Measurements from ENCODE around the gene RIMKLA. TPM values are rescaled to one million over a fixed set of nuclear protein-coding genes. Genes with fewer than 3 reads are reported as not detected.
A peak's percentile ranks its signal among the peaks of the same experiment; 100 is the strongest.

The RIMKLA gene
- total and polyA plus RNA-seq, 2 experiments from 2014 or later, result 4.1 to 6.6 TPM

GRCh38 chr1:42340901-42341300 is 39.7 kb upstream of the RIMKLA start:
- peak overlapping the region; percentile 34; the same call in 1 of the 2 replicates for H3K4me2 ChIP-seq
- H3K4me1 Mint-ChIP-seq, result peaks cover 29% of the 10 kb centered on the region

GRCh38 chr1:42343049-42343448 is 37.5 kb upstream of the RIMKLA start:
- peaks cover 25% of the 10 kb centered on the region for H3K4me1 ChIP-seq (ENCODE audit: insufficient read depth)
- no peaks in the 10 kb centered on the region for H3K36me3 ChIP-seq (ENCODE audit: insufficient read depth)
- Mint-ChIP-seq H3K4me1 (peaks cover 20% of the 10 kb centered on the region), H3K27ac (no peak overlapping the region), H3K4me3 (no peak overlapping the region), H3K27me3 (ENCODE audit: insufficient read depth, low read depth, poor library complexity) (peaks cover 4% of the 10 kb centered on the region), H3K9me3 (no peaks in the 10 kb centered on the region), H3K36me3 (ENCODE audit: low read depth) (no peaks in the 10 kb centered on the region)
- H3K79me2 ChIP-seq (replicated peaks; ENCODE audit: insufficient read depth), result no peaks in the 10 kb centered on the region
- H3K4me2 ChIP-seq, result no peak overlapping the region
- no peak for TF ChIP-seq POLR2AphosphoS5 (IDR thresholded peaks at IDR 0.05; ENCODE audit: low read depth)
- TF ChIP-seq ETS1 (IDR thresholded peaks at IDR 0.05), result no peak
- no peak for TF ChIP-seq EZH2phosphoT487 (IDR thresholded peaks at IDR 0.05; ENCODE audit: unreplicated experiment)
- no peak for TF ChIP-seq EZH2 (IDR thresholded peaks at IDR 0.05; ENCODE audit: low read depth, unreplicated experiment)
- DNase-seq (ENCODE audit: low spot score) (no peak), ATAC-seq (no peak)
- 0 out of 2 replicates have a peak, but pooled peaks cover 6% of the 10 kb centered on the region for H3F3A ChIP-seq (replicated peaks; ENCODE audit: low read depth)
- H2AFZ ChIP-seq, result no peak overlapping the region
- H3K4me3 ChIP-seq, result no peak overlapping the region
- H4K20me1 ChIP-seq (replicated peaks; ENCODE audit: insufficient read depth), result no peaks in the 10 kb centered on the region
- H3K9me2 ChIP-seq (ENCODE audit: insufficient read depth), result no peaks in the 10 kb centered on the region
- H3K27me3 ChIP-seq (ENCODE audit: insufficient read depth), result no peaks in the 10 kb centered on the region
- H3K27ac ChIP-seq (ENCODE audit: low read depth), result no peak overlapping the region

More at GRCh38 chr1:42340901-42341300, 39.7 kb upstream of the RIMKLA start:
- Histone ChIP-seq H3K27ac (ENCODE audit: low read depth) (0 out of 2 replicates have a peak overlapping the region, but pooled peaks have one; percentile 28), H3K27me3 (ENCODE audit: insufficient read depth) (no peaks in the 10 kb centered on the region), H3K36me3 (ENCODE audit: insufficient read depth) (no peaks in the 10 kb centered on the region), H4K20me1 (replicated peaks; ENCODE audit: insufficient read depth) (no peaks in the 10 kb centered on the region), H3K4me1 (ENCODE audit: insufficient read depth) (peaks cover 33% of the 10 kb centered on the region), H3K9me2 (ENCODE audit: insufficient read depth) (no peaks in the 10 kb centered on the region), H3K79me2 (replicated peaks; ENCODE audit: insufficient read depth) (no peaks in the 10 kb centered on the region), H3K4me3 (no peak overlapping the region), H2AFZ (peak overlapping the region; percentile 16; the same call in 1 of the 2 replicates), H3F3A (replicated peaks; ENCODE audit: low read depth) (0 out of 2 replicates have a peak, but pooled peaks cover 6% of the 10 kb centered on the region)
- Mint-ChIP-seq H3K27me3 (ENCODE audit: insufficient read depth, low read depth, poor library complexity) (peaks cover 7% of the 10 kb centered on the region), H3K27ac (no peak overlapping the region), H3K36me3 (ENCODE audit: low read depth) (no peaks in the 10 kb centered on the region; the same call in 2 of the 3 replicates), H3K4me3 (no peak overlapping the region), H3K9me3 (no peaks in the 10 kb centered on the region; the same call in 2 of the 3 replicates)
- no peak for TF ChIP-seq ZNF331 (CRISPR knock-in tag; IDR thresholded peaks at IDR 0.05; ENCODE audit: low read depth)
- TF ChIP-seq POLR2AphosphoS5 (IDR thresholded peaks at IDR 0.05; ENCODE audit: low read depth), result no peak
- TF ChIP-seq EZH2 (IDR thresholded peaks at IDR 0.05; ENCODE audit: low read depth, unreplicated experiment), result no peak
- TF ChIP-seq JUNB (IDR thresholded peaks at IDR 0.05; ENCODE audit: unreplicated experiment), result no peak
- ATAC-seq (peak; percentile 20; the same call in 2 of the 3 replicates), DNase-seq (ENCODE audit: low spot score) (no peak)

- ATAC-seq (no peak), DNase-seq (ENCODE audit: low spot score) (peak; percentile 32)
- Histone ChIP-seq H4K20me1 (replicated peaks; ENCODE audit: insufficient read depth) (no peaks in the 10 kb centered on the region), H3K4me1 (ENCODE audit: insufficient read depth) (no peaks in the 10 kb centered on the region), H3K79me2 (replicated peaks; ENCODE audit: insufficient read depth) (no peaks in the 10 kb centered on the region), H2AFZ (no peak overlapping the region), H3K27ac (ENCODE audit: low read depth) (no peak overlapping the region), H3K4me3 (no peak overlapping the region), H3K9me2 (ENCODE audit: insufficient read depth) (no peaks in the 10 kb centered on the region), H3F3A (replicated peaks; ENCODE audit: low read depth) (no peaks in the 10 kb centered on the region), H3K36me3 (ENCODE audit: insufficient read depth) (no peaks in the 10 kb centered on the region), H3K27me3 (ENCODE audit: insufficient read depth) (no peaks in the 10 kb centered on the region), H3K4me2 (no peak overlapping the region)
- no peaks in the 10 kb centered on the region for H3K27me3 Mint-ChIP-seq (ENCODE audit: insufficient read depth, low read depth, poor library complexity)
- H3K4me3 Mint-ChIP-seq, result no peak overlapping the region
- H3K9me3 Mint-ChIP-seq, result no peaks in the 10 kb centered on the region
- H3K4me1 Mint-ChIP-seq, result no peaks in the 10 kb centered on the region
- no peak overlapping the region for H3K27ac Mint-ChIP-seq
- no peaks in the 10 kb centered on the region for H3K36me3 Mint-ChIP-seq (ENCODE audit: low read depth)
- TF ChIP-seq REST (IDR thresholded peaks at IDR 0.05; ENCODE audit: unreplicated experiment), result no peak
- TF ChIP-seq NANOG (IDR thresholded peaks at IDR 0.05; ENCODE audit: borderline replicate concordance), result no peak
- no peak for TF ChIP-seq ETS1 (IDR thresholded peaks at IDR 0.05)
- TF ChIP-seq CREB1 (CRISPR knock-in tag; IDR thresholded peaks at IDR 0.05; ENCODE audit: low read depth), result no peak
- no peak for TF ChIP-seq STAT1 (IDR thresholded peaks at IDR 0.05; ENCODE audit: unreplicated experiment)
Observed at GRCh38 chr1:42348498-42348897, 32.1 kb upstream of the RIMKLA start.

All from GM23338 (cell line).